GM23338 (cell line): ENCODE results near the gene AHI1. TPM values are rescaled to one million over a fixed set of nuclear protein-coding genes. Genes with fewer than 3 reads are reported as not detected.

ENCODE experiments used
- ATAC-seq: fragments of 200-7000 bp; cut with Tn5 transposase; 3 replicates; pipeline ENCODE4 v1.9.1; 2020
- DNase-seq: peaks from one replicate; pipeline ENCODE4 v3.0.0-alpha.2; 2015; ENCODE audit warnings: low spot score
- H2AFZ ChIP-seq: fragments of 200-600 bp; sonication (generic); 2 replicates; pipeline ENCODE4 v1.8.0; 2016; ENCODE audit warnings: antibody characterized with exemption, mild to moderate bottlenecking, moderate library complexity
- H3F3A ChIP-seq: fragments of 200-600 bp; sonication (generic); replicated peaks from 2 replicates; pipeline ENCODE4 v1.8.0; 2017; ENCODE audit warnings: antibody characterized with exemption, mixed run types, low read depth
- H3K27ac ChIP-seq: fragments of 200-600 bp; sonication (generic); 2 replicates; pipeline ENCODE4 v1.6.1; 2016; ENCODE audit warnings: low read depth
- H3K27me3 ChIP-seq: fragments of 200-600 bp; sonication (generic); 2 replicates; pipeline ENCODE4 v1.8.0; 2016; ENCODE audit warnings: mild to moderate bottlenecking, mixed run types, moderate library complexity; ENCODE audit not compliant: insufficient read depth
- H3K36me3 ChIP-seq: fragments of 200-600 bp; sonication (generic); 2 replicates; pipeline ENCODE4 v1.8.0; 2016; ENCODE audit warnings: mild to moderate bottlenecking; ENCODE audit not compliant: insufficient read depth
- H3K4me1 ChIP-seq: fragments of 200-600 bp; sonication (generic); 2 replicates; pipeline ENCODE4 v1.8.0; 2016; ENCODE audit warnings: mild to moderate bottlenecking, moderate library complexity; ENCODE audit not compliant: insufficient read depth
- H3K4me2 ChIP-seq: fragments of 200-600 bp; sonication (generic); 2 replicates; pipeline ENCODE4 v1.7.1; 2017; ENCODE audit warnings: mixed run types
- H3K4me3 ChIP-seq: fragments of 200-600 bp; sonication (generic); 2 replicates; pipeline ENCODE4 v1.6.1; 2016; ENCODE audit warnings: mixed run types
- H3K79me2 ChIP-seq: fragments of 200-600 bp; sonication (generic); replicated peaks from 2 replicates; pipeline ENCODE4 v1.8.0; 2017; ENCODE audit warnings: mild to moderate bottlenecking; ENCODE audit not compliant: insufficient read depth
- H3K9me2 ChIP-seq: fragments of 200-600 bp; sonication (generic); 2 replicates; pipeline ENCODE4 v1.8.0; 2017; ENCODE audit not compliant: insufficient read depth
- H4K20me1 ChIP-seq: fragments of 200-600 bp; sonication (generic); replicated peaks from 2 replicates; pipeline ENCODE4 v1.8.0; 2017; ENCODE audit warnings: mild to moderate bottlenecking; ENCODE audit not compliant: insufficient read depth
- H3K27ac Mint-ChIP-seq: 2 replicates; pipeline ENCODE4 v1.8.0; 2020; ENCODE audit warnings: inconsistent platforms, mild to moderate bottlenecking, moderate library complexity, mixed read lengths
- H3K27me3 Mint-ChIP-seq: 3 replicates; pipeline ENCODE4 v1.8.0; 2022; ENCODE audit warnings: low read depth, mild to moderate bottlenecking, moderate library complexity, mixed read lengths, inconsistent platforms; ENCODE audit not compliant: insufficient read depth, poor library complexity
- H3K36me3 Mint-ChIP-seq: 3 replicates; pipeline ENCODE4 v1.8.0; 2021; ENCODE audit warnings: low read depth, mild to moderate bottlenecking, inconsistent platforms, moderate library complexity, mixed read lengths
- H3K4me1 Mint-ChIP-seq: 3 replicates; pipeline ENCODE4 v1.8.0; 2020; ENCODE audit warnings: mild to moderate bottlenecking, inconsistent platforms, mixed read lengths
- H3K4me3 Mint-ChIP-seq: 3 replicates; pipeline ENCODE4 v1.8.0; 2021; ENCODE audit warnings: moderate library complexity, mild to moderate bottlenecking, inconsistent platforms, mixed read lengths
- H3K9me3 Mint-ChIP-seq: 3 replicates; pipeline ENCODE4 v1.8.0; 2020; ENCODE audit warnings: moderate library complexity, mild to moderate bottlenecking, inconsistent platforms, mixed read lengths
- ETS1 ChIP-seq: IDR thresholded peaks from 2 replicates; pipeline ENCODE4 v1.6.1; 2016; ENCODE audit warnings: antibody characterized with exemption
- EZH2 ChIP-seq: fragments of 200-600 bp; sonication (generic); IDR thresholded peaks from one replicate; pipeline ENCODE4 v1.8.0; 2017; ENCODE audit warnings: antibody characterized with exemption, mild to moderate bottlenecking, low read depth; ENCODE audit not compliant: unreplicated experiment
- EZH2phosphoT487 ChIP-seq: fragments of 200-600 bp; sonication (generic); IDR thresholded peaks from one replicate; pipeline ENCODE4 v1.8.1; 2018; ENCODE audit warnings: antibody characterized with exemption; ENCODE audit not compliant: unreplicated experiment
- JUNB ChIP-seq: IDR thresholded peaks from one replicate; pipeline ENCODE4 v1.6.1; 2016; ENCODE audit warnings: antibody characterized with exemption; ENCODE audit not compliant: unreplicated experiment
- POLR2AphosphoS5 ChIP-seq: IDR thresholded peaks from 2 replicates; pipeline ENCODE4 v1.6.1; 2016; ENCODE audit warnings: antibody characterized with exemption, low read depth
- ZNF331 ChIP-seq: fragments of 250-450 bp; sonication (Bioruptor Pico); IDR thresholded peaks from 2 replicates; pipeline ENCODE4 v1.5.0; 2020; ENCODE audit warnings: low read depth, mild to moderate bottlenecking, moderate library complexity
- ZNF462 ChIP-seq: fragments of 250-450 bp; sonication (Bioruptor Pico); IDR thresholded peaks from 2 replicates; pipeline ENCODE4 v1.5.0; 2020; ENCODE audit warnings: mild to moderate bottlenecking, moderate library complexity
- polyA plus RNA-seq: library from polyadenylated mRNA; unstranded; fragments of >200 nt; fragmentation: Nextera tagmentation; extraction: Ambion mirVana; gene quantifications from 2 replicates; pipeline ENCODE4 v1.2.1, GENCODE V29; 2016
- total RNA-seq: library from RNA; depleted of rRNA; stranded (reverse); fragments of >200 nt; shearing (Covaris generic); gene quantifications from 2 replicates; pipeline ENCODE4 v1.2.3, GENCODE V29; 2014

Gene AHI1
- total and polyA plus RNA-seq, 2 experiments from 2014 or later, result 19.8 to 72.9 TPM

- TF ChIP-seq ZNF462 (CRISPR knock-in tag) (no peak), EZH2 (no peak), JUNB (no peak), ETS1 (no peak), ZNF331 (CRISPR knock-in tag) (no peak), POLR2AphosphoS5 (no peak), EZH2phosphoT487 (no peak)
Observed at GRCh38 chr6:135324531-135324930, 173.0 kb downstream of the AHI1 start (continued).

GRCh38 chr6:135323979-135324378, 173.6 kb downstream of the AHI1 start:
- Histone ChIP-seq H3K4me2 (no peak overlapping the region), H2AFZ (no peak overlapping the region), H3K27ac (no peak overlapping the region), H3K36me3 (no peaks in the 10 kb centered on the region), H4K20me1 (no peaks in the 10 kb centered on the region), H3K9me2 (no peaks in the 10 kb centered on the region), H3K4me1 (peaks cover 8% of the 10 kb centered on the region; the same call in 1 of the 2 replicates), H3K79me2 (no peaks in the 10 kb centered on the region), H3K27me3 (no peaks in the 10 kb centered on the region), H3F3A (no peaks in the 10 kb centered on the region), H3K4me3 (no peak overlapping the region)
- Mint-ChIP-seq H3K4me1 (peaks cover 14% of the 10 kb centered on the region; the same call in 2 of the 3 replicates), H3K27me3 (no peaks in the 10 kb centered on the region), H3K4me3 (no peak overlapping the region), H3K27ac (no peak overlapping the region), H3K9me3 (no peaks in the 10 kb centered on the region), H3K36me3 (no peaks in the 10 kb centered on the region)
- DNase-seq, result no peak
- ATAC-seq, result no peak
- TF ChIP-seq JUNB, result no peak
- TF ChIP-seq EZH2phosphoT487, result no peak
- TF ChIP-seq ZNF462 (CRISPR knock-in tag), result no peak
